ENCODE measurements around the gene GIMAP1.

Gene GIMAP1

GRCh38 chr7:150722431-150722931 is 6.1 kb downstream of the GIMAP1 start:
- no peak for TF ChIP-seq CTCF (conservative IDR thresholded peaks at IDR 0.05; ENCODE audit: low read depth, low read length)
- no peak overlapping the region for H3K4me3 ChIP-seq (ENCODE audit: low read depth, low read length)
- DNase-seq (ENCODE audit: low read depth), result no peak

- TF ChIP-seq CTCF (conservative IDR thresholded peaks at IDR 0.05; ENCODE audit: low read depth, low read length), result no peak
- no peak overlapping the region for H3K4me3 ChIP-seq (ENCODE audit: low read depth, low read length)
- DNase-seq (ENCODE audit: low read depth), result no peak
Measured at GRCh38 chr7:150723467-150723866, 7.1 kb downstream of the GIMAP1 start.

GRCh38 chr7:150727381-150727780 is 11.0 kb downstream of the GIMAP1 start:
- no peak for DNase-seq (ENCODE audit: low read depth)
- H3K4me3 ChIP-seq (ENCODE audit: low read depth, low read length), result no peak overlapping the region
- no peak for TF ChIP-seq CTCF (conservative IDR thresholded peaks at IDR 0.05; ENCODE audit: low read depth, low read length)

- DNase-seq (ENCODE audit: low read depth), result no peak
- TF ChIP-seq CTCF (conservative IDR thresholded peaks at IDR 0.05; ENCODE audit: low read depth, low read length), result no peak
- no peak overlapping the region for H3K4me3 ChIP-seq (ENCODE audit: low read depth, low read length)
Measured at GRCh38 chr7:150728011-150728410, 11.6 kb downstream of the GIMAP1 start.

GRCh38 chr7:150728609-150729008 is 12.2 kb downstream of the GIMAP1 start:
- H3K4me3 ChIP-seq (ENCODE audit: low read depth, low read length), result no peak overlapping the region
- no peak for TF ChIP-seq CTCF (conservative IDR thresholded peaks at IDR 0.05; ENCODE audit: low read depth, low read length)
- DNase-seq (ENCODE audit: low read depth), result no peak

GRCh38 chr7:150731916-150732315 is 15.5 kb downstream of the GIMAP1 start:
- no peak for DNase-seq (ENCODE audit: low read depth)
- TF ChIP-seq CTCF (conservative IDR thresholded peaks at IDR 0.05; ENCODE audit: low read depth, low read length), result no peak
- no peak overlapping the region for H3K4me3 ChIP-seq (ENCODE audit: low read depth, low read length)

GRCh38 chr7:150732786-150733481 is 16.5 kb downstream of the GIMAP1 start:
- TF ChIP-seq CTCF (conservative IDR thresholded peaks at IDR 0.05; ENCODE audit: low read depth, low read length), result no peak
- no peak overlapping the region for H3K4me3 ChIP-seq (ENCODE audit: low read depth, low read length)
- DNase-seq (ENCODE audit: low read depth), result no peak
